IMR-90 (cell line): ENCODE measurements around the gene ANGPTL7. TPM values are rescaled to one million over a fixed set of nuclear protein-coding genes. Genes with fewer than 3 reads are reported as not detected.

Source experiments
- ATAC-seq: fragments of 200-7000 bp; cut with Tn5 transposase; 2 replicates; pipeline ENCODE4 v1.9.1; 2020; ENCODE audit warnings: low read depth, mild to moderate bottlenecking, moderate library complexity
- BruUV-seq: library from RNA; stranded (reverse); fragments of 400-500 nt; replicated peaks from 2 replicates; lab custom pipeline; 2021; lab: Mats Ljungman, UMichigan
- CTCF ChIA-PET: fragments of 300-600 bp; formaldehyde crosslinking; extraction: SDS; loops from one replicate; lab custom pipeline; 2021; ENCODE audit warnings: antibody characterized with exemption; lab: Yijun Ruan, JAX
- POLR2A ChIA-PET: fragments of 300-600 bp; sonication (Branson Sonifier 250); formaldehyde crosslinking; loops from one replicate; lab custom pipeline; 2022; ENCODE audit warnings: antibody characterized with exemption; ENCODE audit not compliant: unreplicated experiment; lab: Charles Lee
- DNase-seq: peaks from one replicate; pipeline ENCODE4 v3.0.0; 2013
- H2AFZ ChIP-seq: replicated peaks from 2 replicates; pipeline ENCODE3; 2013; ENCODE audit warnings: low read length, mild to moderate bottlenecking; ENCODE audit not compliant: poor library complexity
- H2AK5ac ChIP-seq: 2 replicates; pipeline ENCODE4 v1.6.1; 2013; ENCODE audit warnings: low read depth, low read length, inconsistent platforms
- H2AK9ac ChIP-seq: replicated peaks from 2 replicates; pipeline ENCODE3; 2013; ENCODE audit warnings: mild to moderate bottlenecking, low read depth, low read length, moderate library complexity; ENCODE audit not compliant: poor library complexity
- H2BK120ac ChIP-seq: 2 replicates; pipeline ENCODE4 v1.6.1; 2013; ENCODE audit warnings: low read depth, low read length, inconsistent platforms
- H2BK15ac ChIP-seq: 3 replicates; pipeline ENCODE4 v1.6.1; 2013; ENCODE audit warnings: low read depth, low read length, inconsistent platforms
- H2BK20ac ChIP-seq: 2 replicates; pipeline ENCODE4 v1.6.1; 2013; ENCODE audit warnings: low read depth, mild to moderate bottlenecking, inconsistent platforms, low read length, moderate library complexity
- H2BK5ac ChIP-seq: 2 replicates; pipeline ENCODE4 v1.6.1; 2013; ENCODE audit warnings: mild to moderate bottlenecking, low read depth, low read length, inconsistent platforms; ENCODE audit not compliant: poor library complexity, severe bottlenecking
- H3K14ac ChIP-seq: replicated peaks from 2 replicates; pipeline ENCODE4 v1.6.1; 2013; ENCODE audit warnings: low read depth, low read length, inconsistent platforms
- H3K18ac ChIP-seq: 2 replicates; pipeline ENCODE4 v1.6.1; 2013; ENCODE audit warnings: low read depth, low read length, control low read depth
- H3K23ac ChIP-seq: 2 replicates; pipeline ENCODE4 v1.6.1; 2013; ENCODE audit warnings: low read depth, low read length, inconsistent platforms
- H3K27ac ChIP-seq: 2 replicates; pipeline ENCODE4 v1.5.1; 2013; ENCODE audit warnings: mild to moderate bottlenecking, control low read depth, low read length; ENCODE audit not compliant: insufficient read depth
- H3K27me3 ChIP-seq: 2 replicates; pipeline ENCODE4 v1.6.1; 2013; ENCODE audit warnings: low read length; ENCODE audit not compliant: control insufficient read depth, insufficient read depth
- H3K36me3 ChIP-seq: 2 replicates; pipeline ENCODE4 v1.6.1; 2013; ENCODE audit warnings: low read length, mixed read lengths; ENCODE audit not compliant: control insufficient read depth, insufficient read depth
- H3K4ac ChIP-seq: 2 replicates; pipeline ENCODE4 v1.6.1; 2013; ENCODE audit warnings: low read depth, low read length, inconsistent platforms
- H3K4me1 ChIP-seq: 2 replicates; pipeline ENCODE4 v1.6.1; 2013; ENCODE audit warnings: low read length, mixed read lengths; ENCODE audit not compliant: control insufficient read depth, insufficient read depth
- H3K4me2 ChIP-seq: 2 replicates; pipeline ENCODE4 v1.6.1; 2013; ENCODE audit warnings: low read depth, mild to moderate bottlenecking, control low read depth, low read length, moderate library complexity
- H3K4me3 ChIP-seq: 2 replicates; pipeline ENCODE4 v1.5.1; 2013; ENCODE audit warnings: low read depth, mild to moderate bottlenecking, control low read depth, low read length, moderate library complexity; ENCODE audit not compliant: insufficient read depth
- H3K56ac ChIP-seq: 2 replicates; pipeline ENCODE4 v1.6.1; 2013; ENCODE audit warnings: low read length, inconsistent platforms; ENCODE audit not compliant: insufficient read depth; ENCODE audit errors: extremely low read depth
- H3K79me1 ChIP-seq, 2 experiments: 2 replicates each; pipeline ENCODE4 v1.6.1; 2013; ENCODE audit warnings: low read length in 2 of 2, inconsistent platforms in 1 of 2, low read depth in 1 of 2
- H3K9ac ChIP-seq: 2 replicates; pipeline ENCODE4 v1.6.1; 2013; ENCODE audit warnings: low read depth, low read length, control low read depth
- H3K9me1 ChIP-seq: 2 replicates; pipeline ENCODE4 v1.6.1; 2013; ENCODE audit warnings: low read length, inconsistent platforms; ENCODE audit not compliant: insufficient read depth
- H3K9me3 ChIP-seq: 2 replicates; pipeline ENCODE4 v1.6.1; 2013; ENCODE audit warnings: low read length; ENCODE audit not compliant: control insufficient read depth, insufficient read depth
- H4K20me1 ChIP-seq: 2 replicates; pipeline ENCODE4 v1.6.1; 2013; ENCODE audit warnings: low read length, inconsistent platforms; ENCODE audit not compliant: insufficient read depth
- H4K5ac ChIP-seq: 2 replicates; pipeline ENCODE4 v1.6.1; 2013; ENCODE audit warnings: mild to moderate bottlenecking, low read depth, low read length, control low read depth
- H4K8ac ChIP-seq, 2 experiments: 2 replicates each; pipeline ENCODE4 v1.6.1; 2013; ENCODE audit warnings: low read depth in 2 of 2, low read length in 2 of 2, control low read depth in 1 of 2, inconsistent platforms in 1 of 2
- H4K91ac ChIP-seq: 2 replicates; pipeline ENCODE4 v1.6.1; 2013; ENCODE audit warnings: low read depth, low read length, inconsistent platforms; ENCODE audit not compliant: insufficient read depth
- FOS ChIP-seq: fragments of 150-350 bp; IDR thresholded peaks from 2 replicates; pipeline ENCODE4 v1.6.1; 2016; ENCODE audit warnings: low read depth, low read length
- MAFK ChIP-seq: IDR thresholded peaks from 2 replicates; pipeline ENCODE4 v1.6.1; 2012; ENCODE audit warnings: low read depth, low read length, improper control_type of control experiment
- WGBS, 2 experiments: methylation state at CpG; one replicate each; pipeline versions ENCODE4 v1.1.5 to v1.1.7; 2013; ENCODE audit warnings: missing lambda C conversion rate in 2 of 2; ENCODE audit not compliant: insufficient read length in 1 of 2; ENCODE audit errors: extremely low coverage in 2 of 2; 5-methylcytosine and 5-hydroxymethylcytosine counted together
- dilution Hi-C: fragments of 300-500 bp; cut with HindIII; formaldehyde crosslinking; loops from one replicate; pipeline ENCODE4 v1.14.3; 2018; ENCODE audit warnings: low sequenced_read_pairs; ENCODE audit not compliant: unreplicated experiment
- in situ Hi-C: fragments of 300-500 bp; cut with MboI; formaldehyde crosslinking; loops from 3 replicates; pipeline ENCODE4 v1.14.3; 2019; ENCODE audit warnings: low sequenced_read_pairs, inconsistent platforms, mixed read lengths
- intact Hi-C: fragments of 100-400 bp; cut with micrococcal nuclease; formaldehyde crosslinking; loops from 2 replicates; pipeline ENCODE4 v1.10.0; 2022
- polyA plus RNA-seq, 3 experiments: library from polyadenylated mRNA; depleted of rRNA; stranded (reverse); fragments of >200 nt; gene quantifications; 2 replicates each; pipeline ENCODE4 v1.2.3, GENCODE V29; 2012; ENCODE audit warnings: low replicate concordance in 1 of 3
- total RNA-seq: library from RNA; depleted of rRNA; stranded (reverse); fragments of >200 nt; gene quantifications from 2 replicates; pipeline ENCODE4 v1.2.3, GENCODE V29; 2012

The ANGPTL7 gene
- total and polyA plus RNA-seq, 2 of the 4 experiments (the other 2 are of a cell fraction) = under 0.01 TPM; not detected in 1

DNA sequence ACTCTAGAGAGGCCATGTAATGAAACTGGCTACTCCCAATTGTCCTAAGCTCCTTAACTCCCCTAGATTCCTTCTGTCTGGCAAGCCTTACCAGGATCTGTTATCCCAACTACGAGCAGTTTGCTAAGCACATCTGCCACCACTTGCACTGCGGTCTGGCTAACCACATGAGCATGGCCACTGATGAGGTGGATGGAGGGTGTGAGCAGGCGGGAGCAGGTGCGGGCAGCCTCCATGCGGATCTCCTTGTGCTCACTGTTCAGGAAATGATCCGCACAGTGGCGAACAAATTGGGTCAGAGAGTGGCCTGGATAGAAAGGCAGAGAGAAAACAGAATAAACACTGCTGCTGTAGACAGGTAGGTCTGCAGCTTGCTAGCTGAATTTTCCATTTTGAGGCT is 49.2 kb downstream of the ANGPTL7 start:
- no peaks in the 10 kb centered on the region for H4K20me1 ChIP-seq
- no peak overlapping the region for H4K8ac ChIP-seq
- H4K91ac ChIP-seq = no peak overlapping the region
- in situ Hi-C loops (no loop called here), dilution Hi-C loops (no loop called here), intact Hi-C loops (no loop called here)
- no peak overlapping the region for H3K56ac ChIP-seq
- no peak overlapping the region for H2BK5ac ChIP-seq
- no peaks in the 10 kb centered on the region for H3K4me1 ChIP-seq
- H3K4me3 ChIP-seq = no peak overlapping the region
- ATAC-seq (no peak), DNase-seq (no peak)
- no peak overlapping the region for H2AK9ac ChIP-seq
- H3K4me2 ChIP-seq = no peak overlapping the region
- no peaks in the 10 kb centered on the region for H3K9me3 ChIP-seq
- H2AK5ac ChIP-seq = no peak overlapping the region
- BruUV-seq = no TSS peak
- no peak overlapping the region for H3K9ac ChIP-seq
- no peak overlapping the region for H2BK120ac ChIP-seq
- no peak overlapping the region for H2AFZ ChIP-seq
- no peak overlapping the region for H3K4ac ChIP-seq
- H3K79me1 ChIP-seq = no peaks in the 10 kb centered on the region
- H3K18ac ChIP-seq = no peak overlapping the region
- ChIA-PET POLR2A (no interaction called here), CTCF (no interaction called here)
- no peak overlapping the region for H3K14ac ChIP-seq
- no peak for TF ChIP-seq MAFK
- no peak for TF ChIP-seq FOS
- H4K5ac ChIP-seq = no peak overlapping the region
- peaks cover 58% of the 10 kb centered on the region for H3K36me3 ChIP-seq
- no peak overlapping the region for H3K23ac ChIP-seq
- H3K9me1 ChIP-seq = no peaks in the 10 kb centered on the region
- 100% methylated on average over 4 of the region's 7 CpGs; no CpG with 5 or more reads in 1 of the 2 experiments for WGBS, 2 experiments
- no peak overlapping the region for H3K27ac ChIP-seq
- no peak overlapping the region for H2BK20ac ChIP-seq
- H2BK15ac ChIP-seq = no peak overlapping the region
- H3K27me3 ChIP-seq = no peaks in the 10 kb centered on the region
